ENCODE data around the gene CEMIP.

GRCh38 chr15:80752204-80752603, 27.0 kb upstream of the CEMIP start:
- TF ChIP-seq EZH2phosphoT487 (IDR thresholded peaks at IDR 0.05; ENCODE audit: borderline replicate concordance, low read length) (no peak), CTCF (conservative IDR thresholded peaks at IDR 0.05; ENCODE audit: low read depth, low read length) (no peak), EZH2 (IDR thresholded peaks at IDR 0.05; ENCODE audit: low read length, unreplicated experiment) (no peak)

All from PC-3 (cell line).